ENCODE data around the gene FRK. TPM values are rescaled to one million over a fixed set of nuclear protein-coding genes. Genes with fewer than 3 reads are reported as not detected.

Gene FRK
- total RNA-seq, 2 experiments from 2014 or later, result not detected

- Histone ChIP-seq H3K4me1 (ENCODE audit: insufficient read depth, low read length) (no peaks in the 10 kb centered on the region), H3K36me3 (ENCODE audit: insufficient read depth, low read length) (no peaks in the 10 kb centered on the region), H3K9me3 (ENCODE audit: control insufficient read depth in 1 of 2, insufficient read depth in 1 of 2, low read length in 2 of 2) (no peaks in the 10 kb centered on the region), H3K27ac (ENCODE audit: low read depth in 1 of 2, low read length in 2 of 2) (no peak overlapping the region), H3K27me3 (ENCODE audit: control insufficient read depth in 1 of 2, insufficient read depth in 2 of 2, low read length in 2 of 2) (peaks cover 0 to 12% of the 10 kb centered on the region in 2 experiments), H3K4me3 (ENCODE audit: low read length) (no peak overlapping the region)
- Mint-ChIP-seq H3K27me3 (peaks cover 18% of the 10 kb centered on the region), H3K27ac (no peak overlapping the region), H3K36me3 (ENCODE audit: low read depth) (no peaks in the 10 kb centered on the region), H3K9me3 (no peaks in the 10 kb centered on the region), H3K4me1 (ENCODE audit: low read depth) (no peaks in the 10 kb centered on the region), H3K4me3 (no peak overlapping the region)
- intact Hi-C loops (cut with DNase I, micrococcal nuclease), result no loop called here
- ChIA-PET CTCF (no interaction called here), POLR2A (interaction anchor here (1.0 kb wide), 1 partner anchor 11 kb away, joined by 3 read pairs; no protein-coding TSS in a partner anchor)
- TF ChIP-seq CTCF (IDR thresholded peaks at IDR 0.05), result no peak
- DNase-seq (no peak), ATAC-seq (ENCODE audit: poor library complexity) (no peak)
Measured at GRCh38 chr6:116036075-116036773, 24.5 kb downstream of the FRK start.

GRCh38 chr6:116035616-116036015 lies 25.1 kb downstream of the FRK start:
- H3K27ac Mint-ChIP-seq, result no peak overlapping the region
- no peaks in the 10 kb centered on the region for H3K4me1 Mint-ChIP-seq (ENCODE audit: low read depth)
- peaks cover 0 to 8% of the 10 kb centered on the region in 2 experiments for H3K27me3 ChIP-seq (ENCODE audit: control insufficient read depth in 1 of 2, insufficient read depth in 2 of 2, low read length in 2 of 2)
- no peak overlapping the region for H3K4me3 ChIP-seq (ENCODE audit: low read length)
- no peak for DNase-seq
- no peak overlapping the region for H3K27ac ChIP-seq (ENCODE audit: low read depth in 1 of 2, low read length in 2 of 2)
- no peaks in the 10 kb centered on the region for H3K9me3 ChIP-seq (ENCODE audit: control insufficient read depth in 1 of 2, insufficient read depth in 1 of 2, low read length in 2 of 2)
- intact Hi-C loops (cut with DNase I, micrococcal nuclease), result no loop called here
- CTCF ChIA-PET, result no interaction called here
- no peak for ATAC-seq (ENCODE audit: poor library complexity)
- TF ChIP-seq CTCF (IDR thresholded peaks at IDR 0.05), result no peak
- POLR2A ChIA-PET, result no interaction called here
- H3K9me3 Mint-ChIP-seq, result no peaks in the 10 kb centered on the region
- H3K4me3 Mint-ChIP-seq, result no peak overlapping the region
- H3K36me3 ChIP-seq (ENCODE audit: insufficient read depth, low read length), result no peaks in the 10 kb centered on the region
- no peaks in the 10 kb centered on the region for H3K4me1 ChIP-seq (ENCODE audit: insufficient read depth, low read length)
- H3K36me3 Mint-ChIP-seq (ENCODE audit: low read depth), result no peaks in the 10 kb centered on the region
- peaks cover 16% of the 10 kb centered on the region for H3K27me3 Mint-ChIP-seq

- Mint-ChIP-seq H3K36me3 (ENCODE audit: low read depth) (no peaks in the 10 kb centered on the region), H3K4me3 (no peak overlapping the region), H3K4me1 (ENCODE audit: low read depth) (no peaks in the 10 kb centered on the region), H3K27me3 (peaks cover 16% of the 10 kb centered on the region), H3K27ac (no peak overlapping the region), H3K9me3 (no peaks in the 10 kb centered on the region)
- no peak for TF ChIP-seq CTCF (IDR thresholded peaks at IDR 0.05)
- DNase-seq (no peak), ATAC-seq (ENCODE audit: poor library complexity) (no peak)
- H3K9me3 ChIP-seq (ENCODE audit: control insufficient read depth in 1 of 2, insufficient read depth in 1 of 2, low read length in 2 of 2), result no peaks in the 10 kb centered on the region
- no peaks in the 10 kb centered on the region for H3K4me1 ChIP-seq (ENCODE audit: insufficient read depth, low read length)
- no peak overlapping the region for H3K27ac ChIP-seq (ENCODE audit: low read depth in 1 of 2, low read length in 2 of 2)
- H3K36me3 ChIP-seq (ENCODE audit: insufficient read depth, low read length), result no peaks in the 10 kb centered on the region
- peaks cover 0 to 8% of the 10 kb centered on the region in 2 experiments for H3K27me3 ChIP-seq (ENCODE audit: control insufficient read depth in 1 of 2, insufficient read depth in 2 of 2, low read length in 2 of 2)
- ChIA-PET POLR2A (no interaction called here), CTCF (no interaction called here)
- H3K4me3 ChIP-seq (ENCODE audit: low read length), result no peak overlapping the region
- intact Hi-C loops (cut with DNase I, micrococcal nuclease), result no loop called here
Measured at GRCh38 chr6:116034327-116034726, 26.4 kb downstream of the FRK start.
